Activated B cell treated with CpG ODN at 0.5 μM for 24 hours (primary cell): Measurements from ENCODE around the gene TIMP2. TPM values are rescaled to one million over a fixed set of nuclear protein-coding genes. Genes with fewer than 3 reads are reported as not detected.

Source experiments
- ATAC-seq: fragments of 200-7000 bp; cut with Tn5 transposase; one replicate; pipeline ENCODE4 v1.10.0; 2021; ENCODE audit warnings: low read depth, mild to moderate bottlenecking, moderate library complexity
- CTCF ChIA-PET: fragments of 350-600 bp; sonication (Branson Sonifier 250); formaldehyde crosslinking; loops from one replicate; lab custom pipeline; 2021; ENCODE audit warnings: antibody characterized with exemption; lab: Charles Lee
- POLR2A ChIA-PET: fragments of 350-600 bp; sonication (Branson Sonifier 250); formaldehyde crosslinking; loops from one replicate; lab custom pipeline; 2021; ENCODE audit warnings: antibody characterized with exemption; lab: Charles Lee
- DNase-seq: peaks from one replicate; pipeline ENCODE4 v3.0.0; 2022
- H3K27ac Mint-ChIP-seq: one replicate; pipeline ENCODE4 v1.8.0; 2020; ENCODE audit warnings: mixed read lengths
- H3K27me3 Mint-ChIP-seq: one replicate; pipeline ENCODE4 v1.8.0; 2021; ENCODE audit warnings: mixed read lengths
- H3K36me3 Mint-ChIP-seq: one replicate; pipeline ENCODE4 v1.8.0; 2021; ENCODE audit warnings: low read depth, mixed read lengths
- H3K4me1 Mint-ChIP-seq: one replicate; pipeline ENCODE4 v1.8.0; 2021; ENCODE audit warnings: mixed read lengths
- H3K4me3 Mint-ChIP-seq: one replicate; pipeline ENCODE4 v1.8.0; 2020; ENCODE audit warnings: mild to moderate bottlenecking, mixed read lengths
- H3K9me3 Mint-ChIP-seq: one replicate; pipeline ENCODE4 v1.8.0; 2020; ENCODE audit warnings: mixed read lengths
- CTCF ChIP-seq: fragments of 200-600 bp; IDR thresholded peaks from one replicate; pipeline ENCODE4 v1.8.0; 2022; ENCODE audit warnings: antibody characterized with exemption, mild to moderate bottlenecking
- intact Hi-C: fragments of 100-400 bp; cut with micrococcal nuclease; formaldehyde crosslinking; loops from one replicate; pipeline ENCODE4 v1.15.1; 2024
- total RNA-seq: library from RNA; stranded (reverse); gene quantifications from 2 replicates; pipeline ENCODE4 v1.2.3, GENCODE V29; 2022

TIMP2 gene
- total RNA-seq, 1 donor from 2014 or later = 4.2 TPM

- peaks cover 95% of the 10 kb centered on the region for H3K36me3 Mint-ChIP-seq
- H3K27ac Mint-ChIP-seq = no peak overlapping the region
- no peaks in the 10 kb centered on the region for H3K27me3 Mint-ChIP-seq
- H3K4me1 Mint-ChIP-seq = peaks cover 16% of the 10 kb centered on the region
- ChIA-PET POLR2A (no interaction called here), CTCF (no interaction called here)
- no peaks in the 10 kb centered on the region for H3K9me3 Mint-ChIP-seq
- ATAC-seq = no peak
- no peak overlapping the region for H3K4me3 Mint-ChIP-seq
- TF ChIP-seq CTCF = no peak
- DNase-seq = no peak
- intact Hi-C loops = no loop called here
Measured at GRCh38 chr17:78821961-78822360, 103.2 kb downstream of the TIMP2 start.

- H3K27me3 Mint-ChIP-seq = no peaks in the 10 kb centered on the region
- H3K4me1 Mint-ChIP-seq = peaks cover 13% of the 10 kb centered on the region
- peaks cover 93% of the 10 kb centered on the region for H3K36me3 Mint-ChIP-seq
- ATAC-seq (no peak), DNase-seq (no peak)
- ChIA-PET POLR2A (interaction anchor here (0.6 kb wide), 1 partner anchor 340 kb away, joined by 3 read pairs; no protein-coding TSS in a partner anchor), CTCF (no interaction called here)
- H3K27ac Mint-ChIP-seq = no peak overlapping the region
- no peak for TF ChIP-seq CTCF
- no peak overlapping the region for H3K4me3 Mint-ChIP-seq
- intact Hi-C loops = no loop called here
- no peaks in the 10 kb centered on the region for H3K9me3 Mint-ChIP-seq
Measured at GRCh38 chr17:78820841-78821240, 104.3 kb downstream of the TIMP2 start.

GRCh38 chr17:78819806-78820792 lies 105.1 kb downstream of the TIMP2 start:
- Mint-ChIP-seq H3K27ac (no peak overlapping the region), H3K4me1 (peaks cover 13% of the 10 kb centered on the region), H3K27me3 (no peaks in the 10 kb centered on the region), H3K9me3 (no peaks in the 10 kb centered on the region), H3K36me3 (peaks cover 93% of the 10 kb centered on the region), H3K4me3 (no peak overlapping the region)
- POLR2A ChIA-PET = interaction anchor here (0.6 kb wide), 1 partner anchor 340 kb away, joined by 3 read pairs; no protein-coding TSS in a partner anchor
- DNase-seq = no peak
- no peak for TF ChIP-seq CTCF
- CTCF ChIA-PET = no interaction called here
- intact Hi-C loops = no loop called here
- ATAC-seq = no peak

GRCh38 chr17:78819402-78819801 lies 105.8 kb downstream of the TIMP2 start:
- POLR2A ChIA-PET = no interaction called here
- no peak for TF ChIP-seq CTCF
- H3K4me3 Mint-ChIP-seq = no peak overlapping the region
- no peaks in the 10 kb centered on the region for H3K27me3 Mint-ChIP-seq
- peak overlapping the region; percentile 41 for H3K27ac Mint-ChIP-seq
- no peak for DNase-seq
- peaks cover 13% of the 10 kb centered on the region for H3K4me1 Mint-ChIP-seq
- intact Hi-C loops = no loop called here
- CTCF ChIA-PET = no interaction called here
- no peak for ATAC-seq
- H3K9me3 Mint-ChIP-seq = no peaks in the 10 kb centered on the region
- H3K36me3 Mint-ChIP-seq = peaks cover 91% of the 10 kb centered on the region

- intact Hi-C loops = no loop called here
- peaks cover 13% of the 10 kb centered on the region for H3K4me1 Mint-ChIP-seq
- DNase-seq = no peak
- ChIA-PET POLR2A (no interaction called here), CTCF (no interaction called here)
- H3K9me3 Mint-ChIP-seq = no peaks in the 10 kb centered on the region
- no peak for TF ChIP-seq CTCF
- ATAC-seq = no peak
- H3K36me3 Mint-ChIP-seq = peaks cover 91% of the 10 kb centered on the region
- peak overlapping the region; percentile 41 for H3K27ac Mint-ChIP-seq
- H3K4me3 Mint-ChIP-seq = no peak overlapping the region
- H3K27me3 Mint-ChIP-seq = no peaks in the 10 kb centered on the region
Measured at GRCh38 chr17:78818932-78819331, 106.3 kb downstream of the TIMP2 start.
